Hepatocyte (in vitro differentiated cells): Measurements from ENCODE around the gene VSTM2L. TPM values are rescaled to one million over a fixed set of nuclear protein-coding genes. Genes with fewer than 3 reads are reported as not detected.
A peak's percentile ranks its signal among the peaks of the same experiment; 100 is the strongest.

Source experiments
- DNase-seq: peaks from one replicate; pipeline ENCODE4 v3.0.0-alpha.2; 2016; ENCODE audit warnings: low spot score
- H2AFZ ChIP-seq: fragments of 200-600 bp; sonication (generic); 2 replicates; pipeline ENCODE4 v1.6.0; 2016; ENCODE audit warnings: antibody characterized with exemption, mild to moderate bottlenecking
- H3K27ac ChIP-seq: fragments of 200-600 bp; sonication (generic); 2 replicates; pipeline ENCODE4 v1.5.1; 2016; ENCODE audit warnings: mild to moderate bottlenecking
- H3K27me3 ChIP-seq: fragments of 200-600 bp; sonication (generic); 2 replicates; pipeline ENCODE4 v1.6.1; 2016
- H3K36me3 ChIP-seq: fragments of 200-600 bp; sonication (generic); replicated peaks from 2 replicates; pipeline ENCODE4 v1.5.1; 2016; ENCODE audit warnings: low read depth; ENCODE audit not compliant: insufficient read depth
- H3K4me1 ChIP-seq: fragments of 200-600 bp; sonication (generic); 2 replicates; pipeline ENCODE4 v1.5.1; 2016; ENCODE audit warnings: mild to moderate bottlenecking, moderate library complexity; ENCODE audit not compliant: insufficient read depth
- H3K4me2 ChIP-seq: fragments of 200-600 bp; sonication (generic); 2 replicates; pipeline ENCODE4 v1.6.0; 2016
- H3K4me3 ChIP-seq: fragments of 200-600 bp; sonication (generic); 2 replicates; pipeline ENCODE4 v1.5.1; 2016; ENCODE audit warnings: mild to moderate bottlenecking
- H3K79me2 ChIP-seq: fragments of 200-600 bp; sonication (generic); 2 replicates; pipeline ENCODE4 v1.6.0; 2017; ENCODE audit warnings: mild to moderate bottlenecking
- H3K9me2 ChIP-seq: fragments of 200-600 bp; sonication (generic); replicated peaks from 2 replicates; pipeline ENCODE4 v1.6.0; 2017; ENCODE audit warnings: mild to moderate bottlenecking; ENCODE audit not compliant: insufficient read depth
- H3K9me3 ChIP-seq: fragments of 200-600 bp; sonication (generic); 2 replicates; pipeline ENCODE4 v1.5.1; 2016; ENCODE audit warnings: low read depth, mild to moderate bottlenecking
- H4K20me1 ChIP-seq: fragments of 200-600 bp; sonication (generic); 2 replicates; pipeline ENCODE4 v1.6.0; 2016; ENCODE audit warnings: mild to moderate bottlenecking; ENCODE audit not compliant: insufficient read depth, poor library complexity, severe bottlenecking
- CTCF ChIP-seq: fragments of 200-600 bp; sonication (generic); IDR thresholded peaks from 2 replicates; pipeline ENCODE4 v1.5.1; 2016; ENCODE audit warnings: antibody characterized with exemption, mild to moderate bottlenecking; ENCODE audit not compliant: poor library complexity
- EZH2 ChIP-seq: fragments of 200-600 bp; sonication (generic); IDR thresholded peaks from 2 replicates; pipeline ENCODE4 v1.6.1; 2016; ENCODE audit warnings: antibody characterized with exemption, mild to moderate bottlenecking, borderline replicate concordance
- EZH2phosphoT487 ChIP-seq: fragments of 200-600 bp; sonication (generic); IDR thresholded peaks from one replicate; pipeline ENCODE4 v1.6.1; 2018; ENCODE audit warnings: antibody characterized with exemption, mild to moderate bottlenecking, low read depth, moderate library complexity; ENCODE audit not compliant: unreplicated experiment, severe bottlenecking
- WGBS: methylation state at CpG from one replicate; pipeline ENCODE4 v1.1.6; 2016; ENCODE audit warnings: low lambda C conversion rate; ENCODE audit errors: missing lambda C conversion rate; 5-methylcytosine and 5-hydroxymethylcytosine counted together
- polyA plus RNA-seq: library from polyadenylated mRNA; unstranded; fragments of >200 nt; fragmentation: Nextera tagmentation; extraction: Ambion mirVana; gene quantifications from 2 replicates; pipeline ENCODE4 v1.2.1, GENCODE V29; 2016
- total RNA-seq: library from RNA; depleted of rRNA; stranded (reverse); fragments of >200 nt; gene quantifications from 2 replicates; pipeline ENCODE4 v1.2.3, GENCODE V29; 2014

The VSTM2L gene
- total and polyA plus RNA-seq, 2 experiments from 2014 or later, result 2.5 to 3.7 TPM

DNA sequence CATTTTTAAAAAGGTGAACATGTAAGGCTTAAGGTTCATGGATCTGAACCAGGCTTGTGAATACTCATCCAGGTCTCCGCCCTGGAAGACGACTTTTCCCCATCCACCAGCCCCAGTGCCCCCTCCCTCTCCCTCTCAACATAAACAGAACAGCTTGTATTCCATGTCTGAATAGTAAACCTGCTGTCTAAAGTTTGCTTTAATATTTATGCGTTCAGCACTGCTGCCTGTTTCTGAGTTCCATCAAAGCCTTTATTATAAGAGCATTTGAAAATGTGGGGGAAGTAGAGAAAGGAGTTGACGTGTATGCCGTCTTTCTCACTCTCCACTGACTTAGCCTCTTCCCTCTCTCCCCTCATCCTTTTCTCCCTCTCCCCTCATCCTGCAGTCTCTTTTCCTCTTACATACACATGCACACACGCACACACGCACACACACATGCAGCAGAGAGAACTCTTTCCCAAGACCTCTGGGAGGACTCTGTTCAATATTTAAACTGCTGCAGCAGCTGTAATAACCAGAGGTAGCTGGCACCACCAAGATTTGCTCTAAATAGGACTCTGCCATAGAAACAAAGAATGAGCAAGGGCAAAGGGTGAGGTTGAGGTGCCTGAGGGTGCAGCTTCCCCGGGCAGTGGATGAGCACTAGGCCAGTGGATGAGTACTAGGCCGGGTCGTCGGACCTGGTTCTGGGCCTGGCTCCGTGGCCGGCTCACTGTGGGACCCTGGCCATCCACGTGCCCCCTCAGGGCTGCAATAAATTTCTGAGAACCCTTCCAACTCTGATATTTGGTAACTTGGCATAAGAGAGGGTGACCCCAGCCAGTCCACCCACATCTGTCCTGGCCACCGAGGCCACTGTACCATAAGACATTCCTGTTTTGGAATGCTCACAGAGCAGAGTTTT is 35.4 kb upstream of the VSTM2L start:
- no peak for TF ChIP-seq CTCF
- TF ChIP-seq EZH2phosphoT487, result no peak
- H3K36me3 ChIP-seq, result no peaks in the 10 kb centered on the region
- H3K4me3 ChIP-seq, result no peak overlapping the region

DNA sequence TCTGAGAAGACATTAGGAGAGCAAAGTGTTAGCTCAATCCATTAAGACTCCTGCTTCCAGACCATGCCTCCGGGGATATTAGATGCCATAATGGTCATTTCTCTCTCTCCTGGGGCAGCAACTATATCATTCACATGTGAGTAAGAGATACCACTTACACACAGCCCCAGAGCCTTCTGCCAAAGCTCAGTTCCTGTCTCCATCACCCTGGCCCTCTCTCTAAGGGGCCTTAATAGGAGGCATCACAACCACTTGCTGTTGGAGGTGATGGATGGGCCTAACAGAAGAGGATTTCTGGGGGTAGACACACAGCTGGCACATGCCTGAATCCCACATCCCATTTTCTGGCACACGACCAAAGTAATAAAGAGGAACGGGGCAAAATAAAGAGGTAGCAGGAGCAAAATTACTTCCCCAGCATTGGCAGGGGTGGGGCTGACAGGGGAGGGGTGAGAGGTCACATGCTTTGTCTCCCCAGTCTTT is 34.0 kb upstream of the VSTM2L start:
- Histone ChIP-seq H3K27ac (no peak overlapping the region), H2AFZ (no peak overlapping the region), H3K36me3 (no peaks in the 10 kb centered on the region), H4K20me1 (no peaks in the 10 kb centered on the region), H3K4me3 (no peak overlapping the region), H3K79me2 (no peaks in the 10 kb centered on the region), H3K9me2 (no peaks in the 10 kb centered on the region), H3K4me2 (no peak overlapping the region), H3K9me3 (no peaks in the 10 kb centered on the region), H3K27me3 (no peaks in the 10 kb centered on the region), H3K4me1 (peaks cover 5% of the 10 kb centered on the region)
- DNase-seq, result no peak
- TF ChIP-seq EZH2phosphoT487 (no peak), EZH2 (no peak), CTCF (no peak)
- 73% methylated on average over 3 of the region's 3 CpGs for WGBS

More for the DNA sequence above, 35.4 kb upstream of the VSTM2L start:
- WGBS, result 74% methylated on average over 14 of the region's 15 CpGs
- H3K79me2 ChIP-seq, result no peaks in the 10 kb centered on the region
- no peaks in the 10 kb centered on the region for H3K27me3 ChIP-seq
- no peak overlapping the region for H3K4me2 ChIP-seq
- no peak overlapping the region for H2AFZ ChIP-seq
- peaks cover 5% of the 10 kb centered on the region for H3K4me1 ChIP-seq
- DNase-seq, result no peak
- H4K20me1 ChIP-seq, result no peaks in the 10 kb centered on the region
- peak overlapping the region; percentile 20 for H3K27ac ChIP-seq
- H3K9me3 ChIP-seq, result no peaks in the 10 kb centered on the region
- no peaks in the 10 kb centered on the region for H3K9me2 ChIP-seq

- Histone ChIP-seq H3K4me3 (no peak overlapping the region), H2AFZ (no peak overlapping the region), H3K4me1 (peaks cover 5% of the 10 kb centered on the region), H3K4me2 (no peak overlapping the region), H3K36me3 (no peaks in the 10 kb centered on the region), H4K20me1 (no peaks in the 10 kb centered on the region), H3K27ac (no peak overlapping the region), H3K79me2 (no peaks in the 10 kb centered on the region), H3K27me3 (no peaks in the 10 kb centered on the region), H3K9me2 (no peaks in the 10 kb centered on the region), H3K9me3 (no peaks in the 10 kb centered on the region)
- no peak for DNase-seq
- 72% methylated on average over 6 of the region's 6 CpGs for WGBS
- TF ChIP-seq CTCF, result no peak
- no peak for TF ChIP-seq EZH2
- no peak for TF ChIP-seq EZH2phosphoT487
Measured at GRCh38 chr20:37869334-37869861, 33.5 kb upstream of the VSTM2L start.
